ENCODE results near the gene SLC24A3. TPM values are rescaled to one million over a fixed set of nuclear protein-coding genes. Genes with fewer than 3 reads are reported as not detected.

SLC24A3 gene
- total and polyA plus RNA-seq, 4 donors = 1.9 to 8.4 (median 5.8) TPM

- peak in 2 of 3 donors; percentile 5 to 14 for DNase-seq
- H3K4me1 ChIP-seq (ENCODE audit: control insufficient read depth in 5 of 5, insufficient read depth in 5 of 5, low read length in 5 of 5) = peaks cover 0 to 1% (median 0%) of the 10 kb centered on the region in 5 donors
- H3K9ac ChIP-seq (ENCODE audit: insufficient read depth in 1 of 2, low read length in 2 of 2) = no peak overlapping the region
- no peak for TF ChIP-seq CTCF (IDR thresholded peaks at IDR 0.05; ENCODE audit: control extremely low read depth, extremely low read depth)
- WGBS, 2 donors = 68 to 86% methylated on average over 7 of the region's 7 CpGs
- H3K27ac ChIP-seq (ENCODE audit: low read depth in 1 of 2, low read length in 1 of 2) = no peak overlapping the region
- ATAC-seq (ENCODE audit: insufficient read depth, low FRiP score) = no peak
- H3K9me3 ChIP-seq (ENCODE audit: control insufficient read depth in 4 of 4, insufficient read depth in 3 of 4, low read length in 3 of 4) = no peaks in the 10 kb centered on the region
- H3K27me3 ChIP-seq (ENCODE audit: control insufficient read depth in 3 of 3, insufficient read depth in 3 of 3, low read length in 2 of 3) = no peaks in the 10 kb centered on the region
- H3K4me3 ChIP-seq = no peak overlapping the region
- H3K36me3 ChIP-seq (ENCODE audit: control insufficient read depth in 4 of 4, insufficient read depth in 4 of 4, low read length in 4 of 4) = no peaks in the 10 kb centered on the region
Measured at GRCh38 chr20:19493794-19494495, 281.5 kb downstream of the SLC24A3 start.

GRCh38 chr20:19495905-19496703 is 283.7 kb downstream of the SLC24A3 start:
- H3K27ac ChIP-seq (ENCODE audit: low read depth in 1 of 2, low read length in 1 of 2) = no peak overlapping the region
- WGBS, 2 donors = 77% methylated on average over 12 of the region's 12 CpGs
- no peak overlapping the region for H3K4me3 ChIP-seq
- H3K4me1 ChIP-seq (ENCODE audit: control insufficient read depth in 5 of 5, insufficient read depth in 5 of 5, low read length in 5 of 5) = peaks cover 0 to 1% (median 0%) of the 10 kb centered on the region in 5 donors
- H3K9ac ChIP-seq (ENCODE audit: insufficient read depth in 1 of 2, low read length in 2 of 2) = no peak overlapping the region
- no peak for TF ChIP-seq CTCF (IDR thresholded peaks at IDR 0.05; ENCODE audit: control extremely low read depth, extremely low read depth)
- no peak for DNase-seq
- H3K9me3 ChIP-seq (ENCODE audit: control insufficient read depth in 4 of 4, insufficient read depth in 3 of 4, low read length in 3 of 4) = no peaks in the 10 kb centered on the region
- H3K36me3 ChIP-seq (ENCODE audit: control insufficient read depth in 4 of 4, insufficient read depth in 4 of 4, low read length in 4 of 4) = no peaks in the 10 kb centered on the region
- H3K27me3 ChIP-seq (ENCODE audit: control insufficient read depth in 3 of 3, insufficient read depth in 3 of 3, low read length in 2 of 3) = no peaks in the 10 kb centered on the region
- ATAC-seq (ENCODE audit: insufficient read depth, low FRiP score) = no peak

DNA sequence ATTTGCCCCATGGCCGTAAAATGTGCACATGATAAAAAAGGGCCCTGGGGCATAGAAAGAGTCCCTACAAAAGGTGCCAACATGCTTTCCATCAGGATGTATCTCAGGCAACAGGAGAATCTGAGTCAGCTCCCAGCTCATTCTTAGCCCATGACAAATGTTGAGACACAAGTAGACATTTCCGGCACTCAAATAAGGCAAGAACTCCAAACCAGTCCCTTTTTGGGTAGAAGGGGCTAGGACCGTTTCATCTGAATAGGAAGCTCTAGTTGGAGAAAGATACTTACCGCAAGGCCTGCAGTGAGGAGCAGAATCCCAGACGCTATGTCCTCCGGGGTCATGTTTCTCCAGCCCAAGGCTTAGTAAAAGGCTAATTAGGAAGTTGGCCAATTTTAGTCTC is 284.6 kb downstream of the SLC24A3 start:
- H3K27me3 ChIP-seq (ENCODE audit: control insufficient read depth in 3 of 3, insufficient read depth in 3 of 3, low read length in 2 of 3) = no peaks in the 10 kb centered on the region
- 93 to 94% methylated on average over 6 of the region's 6 CpGs for WGBS, 2 donors
- no peak overlapping the region for H3K4me3 ChIP-seq
- no peaks in the 10 kb centered on the region for H3K9me3 ChIP-seq (ENCODE audit: control insufficient read depth in 4 of 4, insufficient read depth in 3 of 4, low read length in 3 of 4)
- no peaks in the 10 kb centered on the region for H3K36me3 ChIP-seq (ENCODE audit: control insufficient read depth in 4 of 4, insufficient read depth in 4 of 4, low read length in 4 of 4)
- H3K27ac ChIP-seq (ENCODE audit: low read depth in 1 of 2, low read length in 1 of 2) = no peak overlapping the region
- no peak for ATAC-seq (ENCODE audit: insufficient read depth, low FRiP score)
- no peak for DNase-seq
- H3K4me1 ChIP-seq (ENCODE audit: control insufficient read depth in 5 of 5, insufficient read depth in 5 of 5, low read length in 5 of 5) = peaks cover 0 to 1% (median 0%) of the 10 kb centered on the region in 5 donors
- H3K9ac ChIP-seq (ENCODE audit: insufficient read depth in 1 of 2, low read length in 2 of 2) = no peak overlapping the region
- TF ChIP-seq CTCF (IDR thresholded peaks at IDR 0.05; ENCODE audit: control extremely low read depth, extremely low read depth) = no peak

All from lung (tissue), 12 donors.